Heart left ventricle (tissue), 13 donors: ENCODE results near the gene MTRF1L.

Experiments
- CTCF ChIP-seq, 12 donors: fragments of 200-600 bp; sonication (generic) in 4 of 12; IDR thresholded peaks; one replicate each; pipeline versions ENCODE4 v1.5.0 to v1.8.0; 2018 to 2022; ENCODE audit warnings: antibody characterized with exemption in 12 of 12, mild to moderate bottlenecking in 5 of 12
- POLR2A ChIP-seq, 2 donors: fragments of 450-650 bp; IDR thresholded peaks; one replicate each; pipeline ENCODE4 v1.6.1; 2017; ENCODE audit warnings: antibody characterized with exemption in 2 of 2, mild to moderate bottlenecking in 2 of 2, moderate library complexity in 2 of 2
- donor health status: ischemic (EF 13 %, LVEDD 7.1; RV severe dilation, severe dysfunction).
- donor health status: DM: no; HTN: yes; CAD: no.
- donor health status: DM: no; HTN: no; CAD: no.
- donor health status: ischemic (EF 25% LVEDD 6.9; RV normal size, moderate dysfunction).
- donor health status: ischemic (EF 25% LVEDD 5.7; RV mildly dilated, moderate dysfunction).
- donor health status: ischemic (EF 35%, LVEDD 5.7; RV mildly dilated, moderate dysfunction).
- donor health status: nonischemic (EF 11% LVEDD 7.7; RV severe dilation, severe dysfunction).
- donor health status: DM: yes; HTN: yes; CAD: no.
- donor health status: PGD.
- donor health status: ischemic (EF 29% LVEDD 5.4; RV normal size, mild dysfunction).
- donor health status: nonischemic (EF 23%, LVEDD 6.1; RV moderate dilation, normal function).

- no peak for TF ChIP-seq CTCF (IDR thresholded peaks at IDR 0.05)
- TF ChIP-seq POLR2A (IDR thresholded peaks at IDR 0.05) = no peak
Measured at GRCh38 chr6:152946484-152946883, 56.0 kb downstream of the MTRF1L start.
